ENCODE results near the gene CASK.

Gene CASK

DNA sequence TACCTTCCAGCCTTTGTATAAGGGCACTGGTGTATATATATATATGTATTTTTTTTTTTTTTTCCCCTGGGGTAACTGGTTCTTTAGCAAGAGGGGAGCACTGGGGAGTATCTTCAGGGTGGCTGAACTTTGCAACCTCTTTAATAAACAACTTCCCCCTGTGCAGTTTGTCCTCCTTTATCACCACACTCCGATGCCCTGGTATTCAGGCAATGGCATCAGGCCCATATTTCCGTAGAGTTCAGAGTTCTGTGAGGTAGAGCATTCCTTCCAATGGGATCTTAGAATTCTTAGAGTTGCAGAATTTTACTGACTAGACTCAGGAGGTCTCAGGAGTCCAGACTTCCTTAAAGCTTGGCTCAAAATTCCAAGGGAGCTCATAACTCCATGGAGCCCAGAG is 451.6 kb downstream of the CASK start:
- no peak for DNase-seq (ENCODE audit: low read depth)
- TF ChIP-seq, protein P1, sequence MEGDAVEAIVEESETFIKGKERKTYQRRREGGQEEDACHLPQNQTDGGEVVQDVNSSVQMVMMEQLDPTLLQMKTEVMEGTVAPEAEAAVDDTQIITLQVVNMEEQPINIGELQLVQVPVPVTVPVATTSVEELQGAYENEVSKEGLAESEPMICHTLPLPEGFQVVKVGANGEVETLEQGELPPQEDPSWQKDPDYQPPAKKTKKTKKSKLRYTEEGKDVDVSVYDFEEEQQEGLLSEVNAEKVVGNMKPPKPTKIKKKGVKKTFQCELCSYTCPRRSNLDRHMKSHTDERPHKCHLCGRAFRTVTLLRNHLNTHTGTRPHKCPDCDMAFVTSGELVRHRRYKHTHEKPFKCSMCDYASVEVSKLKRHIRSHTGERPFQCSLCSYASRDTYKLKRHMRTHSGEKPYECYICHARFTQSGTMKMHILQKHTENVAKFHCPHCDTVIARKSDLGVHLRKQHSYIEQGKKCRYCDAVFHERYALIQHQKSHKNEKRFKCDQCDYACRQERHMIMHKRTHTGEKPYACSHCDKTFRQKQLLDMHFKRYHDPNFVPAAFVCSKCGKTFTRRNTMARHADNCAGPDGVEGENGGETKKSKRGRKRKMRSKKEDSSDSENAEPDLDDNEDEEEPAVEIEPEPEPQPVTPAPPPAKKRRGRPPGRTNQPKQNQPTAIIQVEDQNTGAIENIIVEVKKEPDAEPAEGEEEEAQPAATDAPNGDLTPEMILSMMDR (IDR thresholded peaks at IDR 0.05; ENCODE audit: low read depth, low read length, missing control alignments) = no peak
- H3K4me3 ChIP-seq (ENCODE audit: low read depth, low read length) = no peak overlapping the region

DNA sequence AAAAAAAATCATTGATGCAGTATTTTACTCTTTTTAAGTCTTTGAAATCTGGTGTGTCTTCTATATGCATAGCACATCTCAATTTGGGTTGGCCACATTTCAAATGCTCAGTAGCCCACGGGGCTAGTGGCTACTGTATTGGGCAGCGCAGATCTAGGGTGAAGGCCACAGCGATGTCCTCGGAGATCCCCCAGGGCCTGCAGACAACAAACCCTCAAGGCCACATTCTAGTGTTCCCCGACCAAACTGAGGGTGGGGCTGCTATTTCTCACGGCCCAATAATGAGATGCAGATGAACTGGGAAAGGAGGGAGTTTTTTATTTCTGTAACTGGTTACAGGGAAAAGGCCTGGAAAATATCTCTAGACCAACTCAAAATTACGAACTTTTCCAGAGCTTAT is 452.6 kb downstream of the CASK start:
- TF ChIP-seq, protein P1 (IDR thresholded peaks at IDR 0.05; ENCODE audit: low read depth, low read length, missing control alignments) = no peak
- H3K4me3 ChIP-seq (ENCODE audit: low read depth, low read length) = no peak overlapping the region
- no peak for DNase-seq (ENCODE audit: low read depth)

DNA sequence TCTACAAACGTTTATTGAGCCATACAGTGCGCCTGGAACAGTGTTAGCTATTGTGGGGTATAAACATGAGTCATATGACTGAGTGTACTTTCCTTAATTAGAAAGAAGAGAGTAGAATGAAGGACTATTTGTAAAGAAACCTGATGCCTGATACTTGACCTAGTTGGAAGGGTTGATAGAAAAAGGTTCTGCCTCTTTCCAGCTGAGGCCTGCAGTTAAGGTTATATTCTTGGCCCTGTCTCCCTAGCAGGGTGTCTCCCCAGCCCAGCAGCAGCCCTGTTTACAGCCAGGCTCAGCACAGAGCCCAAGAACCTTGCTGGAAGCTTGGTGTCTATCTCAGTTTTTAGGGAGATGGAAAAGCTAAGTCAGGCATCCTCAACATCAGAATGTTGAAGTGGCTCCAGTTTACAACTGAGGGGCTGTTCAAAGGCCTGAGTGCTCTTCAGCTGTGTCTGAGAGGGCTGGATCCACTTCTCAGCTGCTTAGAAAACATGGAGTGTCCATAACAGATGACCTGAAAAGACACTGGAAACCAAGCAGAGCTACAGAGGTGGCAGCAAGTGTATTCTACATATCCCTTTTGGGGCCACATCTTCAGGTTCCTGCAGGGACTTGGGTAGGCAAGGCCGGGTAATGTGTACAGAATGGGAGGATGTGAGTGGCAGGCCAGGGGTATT is 454.6 kb downstream of the CASK start:
- TF ChIP-seq, protein P1 (IDR thresholded peaks at IDR 0.05; ENCODE audit: low read depth, low read length, missing control alignments) = no peak
- no peak for DNase-seq (ENCODE audit: low read depth)
- no peak overlapping the region for H3K4me3 ChIP-seq (ENCODE audit: low read depth, low read length)

Measured in GM12864 (cell line).